HUES48 (cell line): ENCODE results near the gene ANKRD27.

ENCODE experiments used
- H3K27ac ChIP-seq: one replicate; pipeline ENCODE4 v1.7.0; 2013; ENCODE audit warnings: low read depth, low read length, inconsistent platforms
- H3K27me3 ChIP-seq: 2 replicates; pipeline ENCODE4 v1.6.1; 2013; ENCODE audit warnings: mild to moderate bottlenecking, low read length; ENCODE audit not compliant: control insufficient read depth, insufficient read depth
- H3K36me3 ChIP-seq: 2 replicates; pipeline ENCODE4 v1.6.1; 2013; ENCODE audit warnings: low read length; ENCODE audit not compliant: control insufficient read depth, insufficient read depth
- H3K4me1 ChIP-seq: 2 replicates; pipeline ENCODE4 v1.6.1; 2013; ENCODE audit warnings: mild to moderate bottlenecking, low read length; ENCODE audit not compliant: control insufficient read depth, insufficient read depth
- H3K4me3 ChIP-seq: 2 replicates; pipeline ENCODE4 v1.5.1; 2013; ENCODE audit warnings: mild to moderate bottlenecking, low read depth, low read length
- H3K9ac ChIP-seq: 2 replicates; pipeline ENCODE4 v1.6.1; 2013; ENCODE audit warnings: mild to moderate bottlenecking, low read depth, low read length, moderate library complexity
- H3K9me3 ChIP-seq: 2 replicates; pipeline ENCODE4 v1.6.1; 2013; ENCODE audit warnings: low read length; ENCODE audit not compliant: control insufficient read depth, insufficient read depth

The ANKRD27 gene

GRCh38 chr19:32630338-32630737 is 44.6 kb downstream of the ANKRD27 start:
- Histone ChIP-seq H3K4me3 (no peak overlapping the region), H3K9ac (no peak overlapping the region), H3K4me1 (no peaks in the 10 kb centered on the region), H3K36me3 (peaks cover 55% of the 10 kb centered on the region), H3K27ac (no peak overlapping the region), H3K27me3 (no peaks in the 10 kb centered on the region), H3K9me3 (no peaks in the 10 kb centered on the region)

- Histone ChIP-seq H3K36me3 (peaks cover 72% of the 10 kb centered on the region), H3K9me3 (no peaks in the 10 kb centered on the region), H3K4me1 (no peaks in the 10 kb centered on the region), H3K27ac (no peak overlapping the region), H3K27me3 (no peaks in the 10 kb centered on the region), H3K9ac (no peak overlapping the region), H3K4me3 (no peak overlapping the region)
These were observed 47.2 kb downstream of the ANKRD27 start for GRCh38 chr19:32627714-32628270.

- no peaks in the 10 kb centered on the region for H3K4me1 ChIP-seq
- no peaks in the 10 kb centered on the region for H3K9me3 ChIP-seq
- H3K9ac ChIP-seq = no peak overlapping the region
- no peak overlapping the region for H3K27ac ChIP-seq
- H3K27me3 ChIP-seq = no peaks in the 10 kb centered on the region
- H3K4me3 ChIP-seq = no peak overlapping the region
- H3K36me3 ChIP-seq = peaks cover 77% of the 10 kb centered on the region
These were observed 48.0 kb downstream of the ANKRD27 start for GRCh38 chr19:32626969-32627368.

- Histone ChIP-seq H3K9me3 (no peaks in the 10 kb centered on the region), H3K27me3 (no peaks in the 10 kb centered on the region), H3K36me3 (peaks cover 73% of the 10 kb centered on the region), H3K9ac (no peak overlapping the region), H3K27ac (no peak overlapping the region), H3K4me1 (no peaks in the 10 kb centered on the region), H3K4me3 (no peak overlapping the region)
These were observed 50.6 kb downstream of the ANKRD27 start for GRCh38 chr19:32624410-32624809.

- H3K4me3 ChIP-seq = no peak overlapping the region
- H3K27me3 ChIP-seq = no peaks in the 10 kb centered on the region
These were observed 53.0 kb downstream of the ANKRD27 start for GRCh38 chr19:32622002-32622401.

GRCh38 chr19:32619051-32619685 is 55.8 kb downstream of the ANKRD27 start:
- Histone ChIP-seq H3K9me3 (no peaks in the 10 kb centered on the region), H3K36me3 (peaks cover 77% of the 10 kb centered on the region), H3K4me3 (no peak overlapping the region), H3K4me1 (no peaks in the 10 kb centered on the region), H3K9ac (no peak overlapping the region), H3K27ac (no peak overlapping the region), H3K27me3 (no peaks in the 10 kb centered on the region)

More at GRCh38 chr19:32622002-32622401, 53.0 kb downstream of the ANKRD27 start:
- Histone ChIP-seq H3K36me3 (peaks cover 75% of the 10 kb centered on the region), H3K4me1 (no peaks in the 10 kb centered on the region), H3K9ac (no peak overlapping the region), H3K27ac (no peak overlapping the region), H3K9me3 (no peaks in the 10 kb centered on the region)

- no peak overlapping the region for H3K9ac ChIP-seq
- no peaks in the 10 kb centered on the region for H3K4me1 ChIP-seq
- no peaks in the 10 kb centered on the region for H3K27me3 ChIP-seq
- no peaks in the 10 kb centered on the region for H3K9me3 ChIP-seq
- H3K4me3 ChIP-seq = no peak overlapping the region
- H3K27ac ChIP-seq = no peak overlapping the region
- H3K36me3 ChIP-seq = peaks cover 66% of the 10 kb centered on the region
These were observed 59.4 kb downstream of the ANKRD27 start for GRCh38 chr19:32615569-32615968.

GRCh38 chr19:32614916-32615315 is 60.1 kb downstream of the ANKRD27 start:
- H3K9ac ChIP-seq = no peak overlapping the region
- no peaks in the 10 kb centered on the region for H3K9me3 ChIP-seq
- H3K4me1 ChIP-seq = no peaks in the 10 kb centered on the region
- no peak overlapping the region for H3K27ac ChIP-seq
- peaks cover 65% of the 10 kb centered on the region for H3K36me3 ChIP-seq
- H3K4me3 ChIP-seq = no peak overlapping the region
- no peaks in the 10 kb centered on the region for H3K27me3 ChIP-seq

- no peak overlapping the region for H3K4me3 ChIP-seq
- H3K27ac ChIP-seq = no peak overlapping the region
- H3K27me3 ChIP-seq = no peaks in the 10 kb centered on the region
- no peaks in the 10 kb centered on the region for H3K9me3 ChIP-seq
- no peaks in the 10 kb centered on the region for H3K4me1 ChIP-seq
- H3K9ac ChIP-seq = no peak overlapping the region
- H3K36me3 ChIP-seq = peaks cover 51% of the 10 kb centered on the region
These were observed 62.0 kb downstream of the ANKRD27 start for GRCh38 chr19:32613008-32613407.

GRCh38 chr19:32611161-32611560 is 63.8 kb downstream of the ANKRD27 start:
- Histone ChIP-seq H3K4me3 (no peak overlapping the region), H3K9me3 (no peaks in the 10 kb centered on the region), H3K36me3 (peaks cover 51% of the 10 kb centered on the region), H3K9ac (no peak overlapping the region), H3K27ac (no peak overlapping the region), H3K4me1 (no peaks in the 10 kb centered on the region), H3K27me3 (no peaks in the 10 kb centered on the region)

GRCh38 chr19:32607479-32607878 is 67.5 kb downstream of the ANKRD27 start:
- H3K9ac ChIP-seq = no peak overlapping the region
- no peaks in the 10 kb centered on the region for H3K4me1 ChIP-seq
- no peaks in the 10 kb centered on the region for H3K9me3 ChIP-seq
- H3K36me3 ChIP-seq = peaks cover 55% of the 10 kb centered on the region
- no peak overlapping the region for H3K27ac ChIP-seq
- H3K4me3 ChIP-seq = no peak overlapping the region
- no peaks in the 10 kb centered on the region for H3K27me3 ChIP-seq
